HuH-7 (cell line): ENCODE measurements around the gene AP4B1.

ENCODE experiments used
- DNase-seq: peaks from one replicate; pipeline ENCODE4 v3.0.0; 2011; ENCODE audit warnings: low spot score

Gene AP4B1

GRCh38 chr1:113930499-113931161, 26.0 kb upstream of the AP4B1 start:
- no peak for DNase-seq

- peak; percentile 34 for DNase-seq
Observed at GRCh38 chr1:113929750-113930498, 25.3 kb upstream of the AP4B1 start.

GRCh38 chr1:113928941-113929749, 24.5 kb upstream of the AP4B1 start, which contains the start of gene HIPK1:
HIPK1 (plus strand) TSS chr1:113929324.
- peak; percentile 69 for DNase-seq

- DNase-seq, result no peak
Observed at GRCh38 chr1:113928187-113928930, 23.8 kb upstream of the AP4B1 start.

- DNase-seq, result no peak
Observed at GRCh38 chr1:113924473-113924872, 19.9 kb upstream of the AP4B1 start.

- no peak for DNase-seq
Observed at GRCh38 chr1:113922957-113923356, 18.4 kb upstream of the AP4B1 start.

- DNase-seq, result no peak
Observed at GRCh38 chr1:113918243-113918642, 13.6 kb upstream of the AP4B1 start.

- no peak for DNase-seq
Observed at GRCh38 chr1:113917400-113918082, 12.9 kb upstream of the AP4B1 start.

- no peak for DNase-seq
Observed at GRCh38 chr1:113916974-113917373, 12.4 kb upstream of the AP4B1 start.

GRCh38 chr1:113913887-113914664, 9.5 kb upstream of the AP4B1 start:
- DNase-seq, result no peak

- DNase-seq, result no peak
Observed at GRCh38 chr1:113913312-113913668, 8.7 kb upstream of the AP4B1 start.

GRCh38 chr1:113912594-113913311, 8.2 kb upstream of the AP4B1 start:
- no peak for DNase-seq

- peak; percentile 22 for DNase-seq
Observed at GRCh38 chr1:113905435-113905861, 849 bp upstream of the AP4B1 start.

- peak; percentile 36 for DNase-seq
Observed at GRCh38 chr1:113904293-113904673, 316 bp downstream of the AP4B1 start.

- DNase-seq, result no peak
Observed at GRCh38 chr1:113903501-113904292, 902 bp downstream of the AP4B1 start.

- DNase-seq, result no peak
Observed at GRCh38 chr1:113901191-113901590, 3.4 kb downstream of the AP4B1 start.

- no peak for DNase-seq
Observed at GRCh38 chr1:113899111-113899510, 5.5 kb downstream of the AP4B1 start.

- no peak for DNase-seq
Observed at GRCh38 chr1:113898241-113898814, 6.3 kb downstream of the AP4B1 start.

GRCh38 chr1:113895961-113896360, 8.6 kb downstream of the AP4B1 start:
- DNase-seq, result no peak
